ENCODE results near the gene DHRS1.
"Not testable (repeated sequence)": the region's sequence is repeated elsewhere in the genome, so short reads cannot be mapped to it uniquely, and the experiment has no call there.

Gene DHRS1

DNA sequence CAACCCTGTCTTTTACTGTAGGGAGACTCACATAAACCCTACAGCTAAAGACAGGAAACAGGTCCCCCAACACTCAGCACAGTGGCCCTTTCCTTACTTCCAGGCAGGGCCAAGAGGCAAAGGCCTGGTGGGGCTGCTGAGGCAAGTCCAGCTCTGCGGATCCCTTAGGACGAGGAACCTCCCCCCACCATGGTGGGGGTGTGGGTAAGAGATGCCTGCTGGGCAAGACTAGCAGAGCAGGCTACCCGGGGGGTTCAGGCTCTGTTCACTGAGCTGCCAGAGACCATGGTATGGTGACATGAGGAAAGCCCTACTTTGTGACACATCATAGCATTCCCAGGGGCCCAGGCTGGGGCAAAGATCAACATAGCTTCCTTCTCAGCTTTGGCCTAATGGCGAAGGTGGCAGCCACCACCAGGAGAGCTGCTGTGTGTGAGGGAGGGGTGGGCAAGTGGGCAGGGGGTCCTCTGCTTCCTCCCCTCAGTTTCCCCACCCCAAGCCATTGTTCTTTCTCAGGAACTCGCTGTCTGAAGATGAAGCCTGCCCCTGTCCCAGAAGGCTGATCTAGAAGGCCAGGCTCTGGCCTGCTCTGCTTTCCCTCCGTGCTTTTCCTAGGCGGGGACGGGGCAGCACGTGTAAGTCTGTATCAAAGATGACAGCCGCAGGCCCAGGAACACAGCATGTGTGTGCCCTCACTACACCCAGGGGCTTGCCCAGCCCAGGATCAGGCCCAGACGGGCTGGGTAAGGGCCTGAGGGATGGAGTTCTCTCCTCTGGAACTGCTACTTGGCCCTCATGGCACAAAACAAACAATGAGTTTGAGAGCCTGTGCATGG, 47.1 kb downstream of the DHRS1 start:
- TF ChIP-seq, protein P1, sequence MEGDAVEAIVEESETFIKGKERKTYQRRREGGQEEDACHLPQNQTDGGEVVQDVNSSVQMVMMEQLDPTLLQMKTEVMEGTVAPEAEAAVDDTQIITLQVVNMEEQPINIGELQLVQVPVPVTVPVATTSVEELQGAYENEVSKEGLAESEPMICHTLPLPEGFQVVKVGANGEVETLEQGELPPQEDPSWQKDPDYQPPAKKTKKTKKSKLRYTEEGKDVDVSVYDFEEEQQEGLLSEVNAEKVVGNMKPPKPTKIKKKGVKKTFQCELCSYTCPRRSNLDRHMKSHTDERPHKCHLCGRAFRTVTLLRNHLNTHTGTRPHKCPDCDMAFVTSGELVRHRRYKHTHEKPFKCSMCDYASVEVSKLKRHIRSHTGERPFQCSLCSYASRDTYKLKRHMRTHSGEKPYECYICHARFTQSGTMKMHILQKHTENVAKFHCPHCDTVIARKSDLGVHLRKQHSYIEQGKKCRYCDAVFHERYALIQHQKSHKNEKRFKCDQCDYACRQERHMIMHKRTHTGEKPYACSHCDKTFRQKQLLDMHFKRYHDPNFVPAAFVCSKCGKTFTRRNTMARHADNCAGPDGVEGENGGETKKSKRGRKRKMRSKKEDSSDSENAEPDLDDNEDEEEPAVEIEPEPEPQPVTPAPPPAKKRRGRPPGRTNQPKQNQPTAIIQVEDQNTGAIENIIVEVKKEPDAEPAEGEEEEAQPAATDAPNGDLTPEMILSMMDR (IDR thresholded peaks at IDR 0.05; ENCODE audit: low read depth, low read length), result no peak
- no peak overlapping the region for H3K4me3 ChIP-seq (ENCODE audit: low read depth, low read length)
- H3K9me3 ChIP-seq, result no peaks in the 10 kb centered on the region
- DNase-seq, result no peak
- no peaks in the 10 kb centered on the region for H3K36me3 ChIP-seq
- no peaks in the 10 kb centered on the region for H3K4me1 ChIP-seq
- no peaks in the 10 kb centered on the region for H3K27me3 ChIP-seq

DNA sequence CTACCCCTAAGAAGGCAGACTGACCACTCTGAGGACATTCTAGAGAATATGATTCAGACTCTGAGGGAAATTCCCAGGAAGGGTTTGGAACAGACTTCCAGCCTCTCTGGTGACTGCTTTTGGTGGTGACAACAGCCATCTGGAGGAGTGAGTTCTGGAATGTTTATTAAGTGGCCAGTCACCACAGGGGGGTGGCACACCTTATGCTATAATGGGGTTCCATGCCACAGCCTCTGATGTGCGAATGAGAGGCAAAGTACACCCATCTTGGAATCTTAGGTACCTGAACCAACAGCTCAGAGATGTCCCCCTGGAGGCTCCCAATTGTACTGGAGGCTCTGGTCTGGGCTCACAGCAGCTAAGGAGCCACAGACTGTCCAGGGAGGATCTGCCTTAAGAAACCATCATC, 47.7 kb downstream of the DHRS1 start:
- Histone ChIP-seq H3K4me1 (no peaks in the 10 kb centered on the region), H3K27me3 (no peaks in the 10 kb centered on the region), H3K36me3 (no peaks in the 10 kb centered on the region), H3K9me3 (no peaks in the 10 kb centered on the region), H3K4me3 (ENCODE audit: low read depth, low read length) (no peak overlapping the region)
- no peak for DNase-seq
- TF ChIP-seq, protein P1 (IDR thresholded peaks at IDR 0.05; ENCODE audit: low read depth, low read length), result no peak

DNA sequence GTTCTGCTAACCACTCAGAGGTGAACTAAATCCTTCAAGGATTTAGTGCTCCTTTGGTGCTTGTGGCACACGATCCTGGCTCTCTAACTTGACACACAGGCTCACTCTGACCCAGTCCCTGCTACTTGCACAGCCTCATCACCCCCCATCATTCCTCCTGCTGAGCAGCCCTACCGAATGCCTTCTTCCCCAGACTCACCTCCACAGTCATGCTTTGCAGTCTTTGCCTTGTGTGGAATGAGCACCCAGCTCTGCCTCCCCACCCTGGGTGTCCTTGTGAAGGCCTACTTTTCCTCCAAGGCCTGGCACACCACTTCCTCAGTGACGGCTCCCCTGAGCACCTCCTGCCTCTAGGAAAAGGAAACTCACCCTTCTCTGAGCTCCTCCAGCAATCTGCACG, 49.2 kb downstream of the DHRS1 start:
- DNase-seq, result no peak
- Histone ChIP-seq H3K4me3 (ENCODE audit: low read depth, low read length) (no peak overlapping the region), H3K36me3 (no peaks in the 10 kb centered on the region), H3K4me1 (no peaks in the 10 kb centered on the region), H3K9me3 (no peaks in the 10 kb centered on the region), H3K27me3 (no peaks in the 10 kb centered on the region)
- TF ChIP-seq, protein P1 (IDR thresholded peaks at IDR 0.05; ENCODE audit: low read depth, low read length), result no peak

DNA sequence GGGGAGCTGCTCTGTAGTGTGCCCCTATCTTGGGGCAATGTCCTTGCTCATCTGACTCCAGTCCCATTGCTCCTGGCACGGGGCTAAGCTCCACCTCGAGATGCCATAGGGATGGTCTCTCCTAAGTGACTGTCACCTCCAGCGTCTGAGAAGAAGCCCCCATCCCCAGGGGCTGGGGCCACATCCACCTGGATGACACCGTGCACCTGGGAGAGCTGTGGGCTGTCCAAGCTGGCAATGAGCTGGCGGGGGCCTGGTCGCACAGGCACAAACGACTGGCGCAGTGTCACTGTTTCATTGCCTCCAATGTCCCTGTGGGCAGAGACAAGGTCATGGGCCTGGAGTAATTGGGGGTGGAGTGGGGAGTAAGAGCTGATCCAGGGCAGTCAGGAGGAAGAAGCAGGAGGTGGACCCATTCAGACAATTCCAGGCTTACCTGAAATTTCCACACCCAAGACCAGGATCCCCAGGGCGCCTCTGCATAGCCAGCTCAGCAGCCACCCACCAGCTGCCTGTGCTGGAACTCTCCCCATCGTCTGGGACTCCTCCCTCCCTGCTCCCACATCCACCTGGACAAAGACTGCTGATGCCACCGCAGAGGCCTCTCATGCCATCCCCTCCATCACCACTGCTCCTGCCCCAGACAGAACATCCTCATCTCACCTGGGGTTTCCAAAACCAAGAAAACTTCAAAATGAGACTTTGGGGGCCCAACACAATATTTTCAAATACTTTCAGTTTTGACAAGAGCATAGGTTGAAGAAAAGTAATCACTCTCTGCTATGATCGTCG, 50.2 kb downstream of the DHRS1 start:
- Histone ChIP-seq H3K9me3 (no peaks in the 10 kb centered on the region), H3K4me3 (ENCODE audit: low read depth, low read length) (no peak overlapping the region), H3K36me3 (no peaks in the 10 kb centered on the region), H3K27me3 (no peaks in the 10 kb centered on the region), H3K4me1 (no peaks in the 10 kb centered on the region)
- TF ChIP-seq, protein P1 (IDR thresholded peaks at IDR 0.05; ENCODE audit: low read depth, low read length), result no peak
- no peak for DNase-seq

DNA sequence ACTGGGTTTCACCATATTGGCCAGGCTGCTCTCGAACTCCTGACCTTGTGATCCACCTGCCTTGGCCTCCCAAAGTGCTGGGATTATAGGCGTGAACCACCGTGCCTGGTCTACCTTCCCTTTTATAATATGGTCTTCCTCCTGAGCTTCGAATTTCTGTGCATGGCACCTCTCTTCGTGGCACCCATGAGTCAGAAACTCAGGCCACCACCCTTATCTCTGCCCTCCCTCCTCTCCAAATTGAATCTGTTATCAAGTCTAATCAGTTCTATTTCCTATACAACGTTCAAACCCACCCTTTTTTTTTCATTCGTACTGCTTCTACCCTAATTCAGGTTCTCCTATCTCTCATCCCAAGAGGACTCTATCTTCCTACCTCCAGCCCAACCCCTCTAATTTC, 52.2 kb downstream of the DHRS1 start:
- no peak for DNase-seq
- H3K27me3 ChIP-seq, result no peaks in the 10 kb centered on the region
- TF ChIP-seq, protein P1 (IDR thresholded peaks at IDR 0.05; ENCODE audit: low read depth, low read length), result no peak

DNA sequence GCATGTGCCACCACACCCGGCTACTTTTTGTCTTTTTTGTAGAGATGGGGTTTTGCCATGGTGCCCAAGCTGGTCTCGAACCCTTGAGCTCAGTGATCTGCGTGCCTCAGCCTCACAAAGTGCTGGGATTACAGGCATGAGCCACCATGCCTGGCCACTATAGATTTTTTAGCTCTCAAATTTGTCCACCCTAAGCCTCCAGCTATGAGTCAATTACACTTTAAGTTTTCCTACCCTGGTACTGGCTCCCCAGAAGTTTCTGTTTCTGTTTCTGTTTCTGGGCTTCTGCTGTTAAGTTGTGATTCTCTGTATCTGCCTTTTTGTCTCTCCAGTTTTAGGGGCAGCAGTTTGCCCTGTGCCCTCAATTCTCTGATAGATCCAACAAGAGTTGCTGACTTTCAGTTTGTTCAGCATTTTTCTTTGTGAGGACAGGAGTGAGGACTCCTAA, 52.8 kb downstream of the DHRS1 start:
- no peaks in the 10 kb centered on the region for H3K27me3 ChIP-seq
- DNase-seq, result no peak
- H3K4me3 ChIP-seq (ENCODE audit: low read depth, low read length), result no peak overlapping the region
- TF ChIP-seq, protein P1 (IDR thresholded peaks at IDR 0.05; ENCODE audit: low read depth, low read length), result no peak
- no peaks in the 10 kb centered on the region for H3K9me3 ChIP-seq
- H3K4me1 ChIP-seq, result no peaks in the 10 kb centered on the region
- H3K36me3 ChIP-seq, result no peaks in the 10 kb centered on the region

More for the DNA sequence above, 52.2 kb downstream of the DHRS1 start:
- Histone ChIP-seq H3K9me3 (no peaks in the 10 kb centered on the region), H3K36me3 (no peaks in the 10 kb centered on the region), H3K4me3 (ENCODE audit: low read depth, low read length) (no peak overlapping the region), H3K4me1 (no peaks in the 10 kb centered on the region)

DNA sequence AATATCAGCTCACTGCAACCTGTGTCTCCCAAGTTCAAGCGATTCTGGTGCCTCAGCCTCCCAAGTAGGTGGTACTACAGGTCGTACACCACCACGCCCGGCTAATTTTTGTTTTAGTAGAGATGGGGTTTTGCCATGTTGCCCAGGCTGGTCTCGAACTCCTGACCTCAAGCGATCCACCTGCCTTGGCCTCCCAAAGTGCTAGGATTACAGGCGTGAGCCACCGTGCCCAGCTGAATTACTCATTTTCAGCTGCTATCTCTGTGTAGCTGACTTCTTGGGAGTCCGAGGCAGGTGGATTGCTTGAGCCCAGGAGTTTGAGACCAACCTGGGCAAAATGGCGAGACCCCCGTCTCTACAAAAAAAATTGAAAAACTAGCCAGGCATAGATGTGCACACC, 54.2 kb downstream of the DHRS1 start:
- not testable (repeated sequence) for H3K9me3 ChIP-seq; H3K4me3 ChIP-seq (ENCODE audit: low read depth, low read length); H3K27me3 ChIP-seq; H3K4me1 ChIP-seq; DNase-seq; H3K36me3 ChIP-seq

Measured in BE2C (cell line).